GM12872 (cell line): ENCODE data around the gene MYOF.

ENCODE experiments used
- TF ChIP-seq, protein P1 (sequence below): IDR thresholded peaks from 3 replicates; pipeline ENCODE4 v1.5.1; 2011; ENCODE audit warnings: low read depth, mild to moderate bottlenecking, low read length, moderate library complexity; ENCODE audit not compliant: insufficient read depth

The MYOF gene

DNA sequence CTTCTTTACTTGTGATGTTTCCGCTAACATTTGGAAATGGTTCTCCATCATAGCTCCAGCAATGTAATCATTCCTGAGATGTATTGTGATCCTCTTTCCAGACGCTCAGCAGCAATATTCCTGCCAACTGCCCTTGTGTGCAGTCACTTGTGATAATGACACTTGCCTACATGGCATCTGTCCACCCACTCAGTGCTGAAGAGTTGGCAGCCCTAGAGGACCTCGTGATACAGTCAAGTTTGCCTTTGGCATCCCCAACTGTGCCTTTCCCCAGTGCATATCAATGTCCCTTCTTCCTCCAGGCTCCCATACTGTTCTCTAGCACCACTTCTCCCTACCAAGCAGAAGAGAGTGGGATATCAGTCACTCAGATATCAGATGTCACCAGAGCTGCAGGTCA is 64.9 kb downstream of the MYOF start:
- TF ChIP-seq, protein P1, sequence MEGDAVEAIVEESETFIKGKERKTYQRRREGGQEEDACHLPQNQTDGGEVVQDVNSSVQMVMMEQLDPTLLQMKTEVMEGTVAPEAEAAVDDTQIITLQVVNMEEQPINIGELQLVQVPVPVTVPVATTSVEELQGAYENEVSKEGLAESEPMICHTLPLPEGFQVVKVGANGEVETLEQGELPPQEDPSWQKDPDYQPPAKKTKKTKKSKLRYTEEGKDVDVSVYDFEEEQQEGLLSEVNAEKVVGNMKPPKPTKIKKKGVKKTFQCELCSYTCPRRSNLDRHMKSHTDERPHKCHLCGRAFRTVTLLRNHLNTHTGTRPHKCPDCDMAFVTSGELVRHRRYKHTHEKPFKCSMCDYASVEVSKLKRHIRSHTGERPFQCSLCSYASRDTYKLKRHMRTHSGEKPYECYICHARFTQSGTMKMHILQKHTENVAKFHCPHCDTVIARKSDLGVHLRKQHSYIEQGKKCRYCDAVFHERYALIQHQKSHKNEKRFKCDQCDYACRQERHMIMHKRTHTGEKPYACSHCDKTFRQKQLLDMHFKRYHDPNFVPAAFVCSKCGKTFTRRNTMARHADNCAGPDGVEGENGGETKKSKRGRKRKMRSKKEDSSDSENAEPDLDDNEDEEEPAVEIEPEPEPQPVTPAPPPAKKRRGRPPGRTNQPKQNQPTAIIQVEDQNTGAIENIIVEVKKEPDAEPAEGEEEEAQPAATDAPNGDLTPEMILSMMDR: no peak

DNA sequence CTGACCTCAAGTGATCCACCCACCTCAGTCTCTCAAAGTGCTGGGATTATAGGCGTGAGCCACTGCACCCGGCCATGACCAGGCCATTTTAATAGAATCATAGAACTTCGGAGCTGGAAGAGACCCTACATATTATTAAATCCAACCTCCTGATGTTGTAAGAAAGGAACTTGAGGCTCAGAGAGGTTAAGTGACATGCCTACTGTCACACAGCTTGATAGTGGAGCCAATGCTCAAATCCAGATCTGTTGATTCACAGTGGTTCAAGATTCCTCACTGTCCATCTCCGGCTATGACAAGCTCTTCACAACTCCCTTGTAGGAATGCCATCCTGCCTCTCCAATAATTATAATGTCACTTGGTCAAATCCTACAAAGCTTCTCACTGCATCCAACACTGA is 65.3 kb downstream of the MYOF start:
- TF ChIP-seq, protein P1: no peak

DNA sequence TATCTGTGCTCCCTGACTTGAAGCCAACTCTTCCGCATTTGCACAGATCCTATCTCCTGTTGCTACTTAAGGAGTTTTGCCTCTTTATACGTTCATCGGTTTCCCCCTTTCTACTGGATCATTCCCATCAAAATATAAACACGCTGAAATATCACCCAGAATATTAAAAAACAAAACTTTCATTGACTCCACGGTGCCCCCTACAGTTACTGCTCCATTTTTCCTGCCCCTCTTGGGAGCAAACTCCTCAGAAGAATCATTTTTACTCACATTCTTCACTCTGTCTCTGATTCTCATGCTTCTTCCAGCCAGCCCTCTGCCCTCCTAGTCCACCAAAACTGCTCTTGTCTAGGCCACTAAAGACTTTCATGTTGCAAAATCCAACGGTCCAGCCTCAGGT is 66.4 kb downstream of the MYOF start:
- TF ChIP-seq, protein P1: peak; percentile 3; the same call in 1 of the 3 replicates

DNA sequence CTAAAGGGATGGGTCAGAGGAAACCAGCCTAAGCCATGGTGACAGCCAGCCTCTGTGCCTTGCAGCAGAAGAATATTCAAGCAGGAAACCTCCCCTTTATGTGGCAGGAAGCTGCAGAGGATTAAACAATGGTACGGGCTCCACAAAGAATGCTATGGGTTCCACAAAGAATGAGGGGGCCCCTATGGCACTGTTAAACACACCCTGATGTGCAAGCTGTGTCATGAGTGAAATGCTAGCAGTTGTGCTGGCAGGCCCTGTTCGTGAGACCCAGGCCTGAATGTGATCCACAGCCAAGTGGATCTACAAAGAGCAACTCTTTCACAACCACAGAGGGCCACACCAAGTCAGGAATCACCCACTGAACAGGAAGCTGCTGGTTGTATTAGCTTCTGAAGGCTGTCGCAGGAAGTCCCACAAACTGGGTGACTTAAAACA is 68.9 kb downstream of the MYOF start:
- TF ChIP-seq, protein P1: no peak

DNA sequence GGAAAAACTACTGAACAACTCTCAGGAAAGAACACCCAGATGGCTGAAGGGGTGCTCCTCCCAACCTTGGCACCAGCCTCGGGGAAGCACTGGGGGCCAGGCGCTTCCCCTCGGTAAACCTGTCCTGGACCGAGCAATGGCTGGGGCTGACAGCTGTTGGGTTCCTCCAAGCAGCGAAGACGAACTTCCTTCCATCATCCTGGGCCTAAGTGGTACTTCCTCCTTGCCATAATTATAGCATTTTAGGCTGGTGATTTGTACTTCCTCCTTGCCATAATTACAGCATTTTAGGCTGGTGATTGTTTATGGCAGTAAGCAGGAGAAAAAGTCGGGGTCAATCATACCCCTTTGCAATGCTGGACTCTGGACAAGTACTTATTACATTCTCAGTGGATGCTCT is 69.3 kb downstream of the MYOF start:
- TF ChIP-seq, protein P1: no peak

DNA sequence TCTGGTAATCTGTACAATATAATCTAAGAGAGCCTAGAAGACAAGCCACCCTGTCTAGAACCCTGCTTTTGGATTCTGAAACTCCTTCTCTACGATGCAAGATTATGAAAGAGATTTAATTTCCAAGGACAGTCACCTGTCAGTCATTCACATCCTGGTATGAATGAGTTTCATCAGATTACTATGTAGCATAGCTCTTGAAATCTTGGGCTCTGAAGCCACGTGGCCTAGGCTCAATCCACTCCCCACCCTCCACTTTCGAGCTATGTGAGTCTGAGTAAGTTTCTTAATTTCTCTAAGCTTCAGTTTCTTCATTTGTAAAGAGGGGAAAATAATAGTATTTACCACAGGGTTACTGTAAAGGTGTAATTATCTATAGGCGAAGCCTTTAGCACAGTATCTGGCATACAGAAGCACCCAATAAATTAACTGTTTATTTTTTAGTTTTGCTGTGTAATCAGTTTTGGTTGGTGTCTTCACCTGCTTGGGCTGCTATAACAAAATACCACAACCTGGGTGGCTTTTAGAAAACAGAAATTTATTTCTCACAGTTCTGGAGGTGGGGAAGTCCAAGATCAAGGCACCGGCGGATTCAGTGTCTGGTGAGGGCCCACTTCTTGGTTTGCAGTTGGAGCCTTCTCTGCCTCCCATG is 71.3 kb downstream of the MYOF start:
- TF ChIP-seq, protein P1: no peak

DNA sequence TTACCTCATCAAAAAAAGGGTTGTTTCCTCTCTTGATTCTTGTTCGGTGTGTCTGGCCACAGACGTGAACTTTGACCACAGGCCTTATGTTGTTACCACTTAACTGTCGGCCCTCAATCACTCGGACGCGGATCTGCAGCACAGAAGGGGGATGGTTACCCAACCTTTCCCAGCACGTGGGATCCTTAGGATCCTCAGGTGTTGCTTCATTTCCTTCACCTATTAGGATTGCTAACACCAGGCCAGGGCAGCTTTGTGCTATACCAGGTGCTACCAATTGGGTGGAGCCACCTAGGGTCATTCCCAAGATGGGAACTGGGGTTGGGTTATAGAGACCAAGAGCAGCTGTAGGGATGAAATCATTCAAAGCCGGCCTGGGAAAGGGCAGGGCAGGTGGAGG is 73.4 kb downstream of the MYOF start:
- TF ChIP-seq, protein P1: no peak
